Measurements from ENCODE around the gene MAPKBP1.
"Not testable (repeated sequence)": the region's sequence is repeated elsewhere in the genome, so short reads cannot be mapped to it uniquely, and the experiment has no call there.

Gene MAPKBP1, protein sequence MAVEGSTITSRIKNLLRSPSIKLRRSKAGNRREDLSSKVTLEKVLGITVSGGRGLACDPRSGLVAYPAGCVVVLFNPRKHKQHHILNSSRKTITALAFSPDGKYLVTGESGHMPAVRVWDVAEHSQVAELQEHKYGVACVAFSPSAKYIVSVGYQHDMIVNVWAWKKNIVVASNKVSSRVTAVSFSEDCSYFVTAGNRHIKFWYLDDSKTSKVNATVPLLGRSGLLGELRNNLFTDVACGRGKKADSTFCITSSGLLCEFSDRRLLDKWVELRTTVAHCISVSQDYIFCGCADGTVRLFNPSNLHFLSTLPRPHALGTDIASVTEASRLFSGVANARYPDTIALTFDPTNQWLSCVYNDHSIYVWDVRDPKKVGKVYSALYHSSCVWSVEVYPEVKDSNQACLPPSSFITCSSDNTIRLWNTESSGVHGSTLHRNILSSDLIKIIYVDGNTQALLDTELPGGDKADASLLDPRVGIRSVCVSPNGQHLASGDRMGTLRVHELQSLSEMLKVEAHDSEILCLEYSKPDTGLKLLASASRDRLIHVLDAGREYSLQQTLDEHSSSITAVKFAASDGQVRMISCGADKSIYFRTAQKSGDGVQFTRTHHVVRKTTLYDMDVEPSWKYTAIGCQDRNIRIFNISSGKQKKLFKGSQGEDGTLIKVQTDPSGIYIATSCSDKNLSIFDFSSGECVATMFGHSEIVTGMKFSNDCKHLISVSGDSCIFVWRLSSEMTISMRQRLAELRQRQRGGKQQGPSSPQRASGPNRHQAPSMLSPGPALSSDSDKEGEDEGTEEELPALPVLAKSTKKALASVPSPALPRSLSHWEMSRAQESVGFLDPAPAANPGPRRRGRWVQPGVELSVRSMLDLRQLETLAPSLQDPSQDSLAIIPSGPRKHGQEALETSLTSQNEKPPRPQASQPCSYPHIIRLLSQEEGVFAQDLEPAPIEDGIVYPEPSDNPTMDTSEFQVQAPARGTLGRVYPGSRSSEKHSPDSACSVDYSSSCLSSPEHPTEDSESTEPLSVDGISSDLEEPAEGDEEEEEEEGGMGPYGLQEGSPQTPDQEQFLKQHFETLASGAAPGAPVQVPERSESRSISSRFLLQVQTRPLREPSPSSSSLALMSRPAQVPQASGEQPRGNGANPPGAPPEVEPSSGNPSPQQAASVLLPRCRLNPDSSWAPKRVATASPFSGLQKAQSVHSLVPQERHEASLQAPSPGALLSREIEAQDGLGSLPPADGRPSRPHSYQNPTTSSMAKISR (N-terminal part only)

DNA sequence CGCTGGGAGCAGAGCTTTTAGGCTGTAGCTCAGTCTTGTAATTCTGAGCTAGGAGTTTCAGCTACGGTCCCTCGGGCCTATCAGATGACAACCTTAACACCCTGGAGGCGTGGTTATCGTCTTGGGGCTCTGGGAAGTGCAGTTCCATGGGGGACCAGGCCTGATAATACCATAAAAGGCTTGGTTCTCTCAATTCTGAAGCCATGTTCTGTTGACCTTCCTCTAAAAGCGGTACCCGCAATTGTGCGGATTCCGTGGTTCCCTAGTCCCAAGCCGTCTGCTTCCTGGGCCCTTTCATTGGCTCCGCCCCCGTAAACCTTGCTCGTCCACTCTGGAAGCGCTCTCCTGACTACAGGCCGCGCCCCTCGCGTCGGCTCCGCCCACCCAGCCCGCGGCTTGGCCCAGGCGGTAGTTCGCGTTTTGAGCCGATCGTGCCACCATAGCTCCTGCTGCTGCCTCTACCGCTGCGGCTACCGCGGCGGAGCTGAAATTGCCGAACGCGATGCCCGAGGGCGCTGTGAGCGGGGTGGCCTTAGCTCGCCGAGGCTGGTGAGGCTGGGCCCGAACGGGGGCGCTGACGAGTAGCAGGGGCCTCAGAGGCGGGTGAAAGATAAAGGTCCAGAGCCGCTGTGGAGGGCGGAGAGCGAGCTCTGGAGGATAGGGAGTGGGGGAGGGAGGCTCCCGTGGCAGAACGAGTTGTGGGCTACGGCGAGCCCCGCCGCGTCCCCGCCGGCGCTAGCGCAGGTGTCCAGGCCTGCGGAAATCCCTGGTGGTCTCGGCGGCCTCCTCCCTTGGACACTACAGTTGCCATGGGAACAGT lies at the start of gene MAPKBP1:
Gene MAPKBP1, plus strand, starts transcription at position 423 of the 820 bp plus-strand sequence. CDS start 792 bp downstream, outside the sequence.
- peak; percentile 94 for DNase-seq (ENCODE audit: low spot score)

DNA sequence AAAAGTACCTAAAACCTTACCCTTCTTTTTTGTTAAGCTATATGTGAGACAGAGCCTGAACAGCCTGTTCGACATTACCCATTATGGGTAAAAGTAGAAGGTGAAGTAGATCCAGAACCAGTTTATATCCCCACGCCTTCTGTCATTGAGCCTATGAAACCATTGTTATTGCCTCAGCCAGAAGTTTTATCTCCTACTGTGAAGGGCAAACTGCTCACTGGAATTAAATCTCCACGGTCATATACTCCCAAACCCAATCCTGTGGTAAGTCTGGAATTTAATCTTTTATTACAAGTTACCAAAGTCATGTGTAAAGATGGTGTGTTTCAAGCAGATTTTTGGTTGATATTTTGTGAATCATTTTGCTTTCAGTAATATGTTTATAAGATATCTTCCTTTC lies 47.1 kb upstream of the MAPKBP1 start:
- no peak for DNase-seq (ENCODE audit: low spot score)

DNA sequence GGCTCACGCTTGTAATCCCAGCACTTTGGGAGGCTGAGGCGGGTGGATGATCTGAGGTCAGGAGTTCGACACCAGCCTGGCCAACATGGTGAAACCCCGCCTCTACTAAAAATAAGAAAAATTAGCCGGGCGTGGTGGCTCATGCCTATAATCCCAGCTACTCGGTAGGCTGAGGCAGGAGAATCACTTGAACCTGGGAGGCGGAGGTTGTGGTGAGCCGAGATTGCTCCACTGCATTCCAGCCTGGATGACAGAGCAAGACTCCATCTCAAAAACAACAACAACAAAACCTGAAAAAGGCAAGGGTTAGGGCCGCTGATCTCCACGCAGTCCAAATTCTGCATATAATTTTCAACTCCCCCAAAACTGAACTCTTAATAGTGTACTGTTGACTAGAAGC lies 46.2 kb upstream of the MAPKBP1 start:
- DNase-seq (ENCODE audit: low spot score), result not testable (repeated sequence)

DNA sequence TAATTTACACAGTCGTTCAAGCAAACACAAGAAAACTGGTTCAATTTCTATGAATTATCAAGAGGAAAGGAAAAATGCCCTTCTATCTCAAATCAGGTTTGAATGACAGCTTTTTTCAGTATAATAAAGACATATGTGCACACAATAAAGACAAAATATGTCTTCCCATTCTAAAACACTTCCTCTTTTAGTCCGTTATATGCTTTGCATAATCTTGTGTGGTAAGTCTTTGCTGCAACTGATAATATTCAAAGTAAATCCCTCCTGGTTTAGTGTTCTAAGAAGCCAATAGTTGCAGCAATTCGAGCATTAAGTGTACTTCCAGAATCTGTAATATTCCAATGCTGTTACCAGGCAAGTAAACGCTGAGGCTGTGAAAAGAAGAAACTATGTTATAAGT lies 43.7 kb upstream of the MAPKBP1 start:
- no peak for DNase-seq (ENCODE audit: low spot score)

DNA sequence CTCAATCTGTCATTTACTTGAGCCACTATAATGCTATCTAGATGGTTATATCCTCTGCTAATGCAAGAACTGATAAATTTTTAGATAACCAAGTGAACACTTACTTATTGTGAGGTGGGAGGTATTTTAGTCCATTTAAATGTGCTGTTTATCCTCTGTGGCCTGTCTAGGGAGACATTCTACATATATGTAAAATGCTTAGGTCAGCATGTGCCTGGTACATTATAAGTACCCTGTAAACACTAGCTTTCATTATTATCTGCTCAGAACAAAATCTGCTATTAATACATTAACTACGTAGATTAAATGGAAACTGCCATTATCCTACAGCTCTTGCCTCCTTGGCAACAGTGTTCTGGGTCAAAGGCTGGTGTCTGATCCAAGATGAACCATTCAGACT lies 41.8 kb upstream of the MAPKBP1 start:
- DNase-seq (ENCODE audit: low spot score), result no peak

DNA sequence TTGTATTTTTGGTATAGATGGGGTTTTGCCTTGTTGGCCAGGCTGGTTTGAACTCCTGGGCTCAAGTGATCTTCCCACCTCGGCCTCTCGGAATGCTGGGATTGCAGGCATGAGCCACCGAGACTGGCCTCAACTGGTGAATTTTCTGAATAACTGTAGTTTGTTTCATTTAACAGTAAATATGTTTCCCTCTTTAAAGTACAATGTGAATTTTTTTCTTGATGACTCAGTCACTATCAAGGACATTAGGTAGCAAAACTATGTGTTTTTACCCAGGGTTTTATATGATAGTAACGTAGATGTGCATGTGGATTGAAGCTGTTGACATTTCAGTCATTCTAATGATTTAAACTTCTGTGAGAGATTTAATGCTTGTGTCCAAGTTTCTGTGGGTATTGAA lies 40.2 kb upstream of the MAPKBP1 start:
- no peak for DNase-seq (ENCODE audit: low spot score)

DNA sequence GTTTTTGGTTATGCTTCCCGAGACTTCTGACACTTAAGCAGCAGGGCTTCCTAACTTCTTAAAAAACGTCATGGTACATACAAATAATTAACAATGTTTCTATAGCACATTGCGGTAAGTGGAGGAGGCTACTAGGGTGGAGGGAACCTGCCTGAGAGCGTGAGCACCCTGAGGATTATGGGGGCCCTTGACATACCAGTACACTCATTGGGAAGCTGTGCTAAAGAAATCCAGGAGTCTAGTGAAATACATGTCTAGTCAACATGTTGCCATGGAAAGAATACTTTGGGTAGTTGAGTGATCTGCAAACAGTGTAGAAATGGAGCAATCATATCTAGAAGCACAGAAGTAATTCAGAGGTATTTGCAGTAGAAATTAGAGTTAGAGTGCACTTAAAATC lies 39.2 kb upstream of the MAPKBP1 start:
- DNase-seq (ENCODE audit: low spot score), result no peak

DNA sequence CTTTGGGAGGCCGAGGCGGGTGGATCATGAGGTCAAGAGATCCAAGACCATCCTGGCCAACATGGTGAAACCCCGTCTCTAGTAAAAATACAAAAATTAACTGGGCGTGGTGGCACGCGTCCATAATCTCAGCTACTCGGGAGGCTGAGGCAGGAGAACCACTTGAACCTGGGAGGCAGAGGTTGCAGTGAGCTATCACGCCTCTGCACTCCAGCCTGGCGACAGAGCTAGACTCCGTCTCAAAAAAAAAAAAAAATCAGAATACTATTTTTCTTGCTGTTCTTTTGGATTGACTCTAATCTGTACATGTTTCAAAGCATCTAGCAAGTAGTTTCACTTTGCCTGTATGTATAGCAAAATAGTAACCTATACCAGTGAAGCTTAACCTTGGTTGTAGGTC lies 38.8 kb upstream of the MAPKBP1 start:
- DNase-seq (ENCODE audit: low spot score), result not testable (repeated sequence)

DNA sequence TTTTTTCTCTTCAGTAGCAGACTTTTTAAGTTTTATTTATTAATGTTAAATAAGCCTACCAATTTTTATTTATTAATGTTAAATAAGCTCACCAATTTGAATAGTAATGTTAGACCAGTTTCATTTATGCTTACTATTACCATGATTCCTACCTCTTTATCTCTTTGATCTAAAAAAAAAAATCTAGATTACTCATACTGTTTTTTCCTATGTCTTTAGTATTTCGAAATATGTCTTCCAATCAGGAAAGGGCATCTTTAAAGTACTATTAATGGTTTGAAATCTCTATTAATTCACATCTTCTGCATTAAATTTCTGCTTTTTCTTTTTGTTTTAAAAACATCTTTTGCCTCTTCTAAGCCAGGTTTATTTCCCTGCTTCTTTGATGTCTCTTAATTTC lies 27.5 kb upstream of the MAPKBP1 start:
- DNase-seq (ENCODE audit: low spot score), result no peak

DNA sequence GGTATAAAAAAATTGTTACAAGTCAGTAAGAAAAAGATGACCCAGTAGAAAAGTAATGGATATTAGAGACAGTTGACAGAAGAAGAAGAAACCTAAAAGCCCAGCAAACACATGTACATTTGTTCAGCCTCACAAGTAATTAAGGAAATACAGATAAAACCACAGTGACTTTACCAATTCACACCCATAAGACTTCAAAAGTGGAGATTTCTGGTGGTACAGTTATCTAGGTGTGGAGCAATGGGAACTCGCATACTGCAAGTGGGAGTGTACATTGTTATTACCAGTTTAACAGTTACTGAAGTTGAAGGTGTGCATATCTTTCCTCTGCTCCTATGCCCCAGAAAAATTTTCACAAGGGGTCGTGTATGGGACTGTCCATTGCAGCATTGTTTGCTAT lies 18.1 kb upstream of the MAPKBP1 start:
- DNase-seq (ENCODE audit: low spot score), result no peak

DNA sequence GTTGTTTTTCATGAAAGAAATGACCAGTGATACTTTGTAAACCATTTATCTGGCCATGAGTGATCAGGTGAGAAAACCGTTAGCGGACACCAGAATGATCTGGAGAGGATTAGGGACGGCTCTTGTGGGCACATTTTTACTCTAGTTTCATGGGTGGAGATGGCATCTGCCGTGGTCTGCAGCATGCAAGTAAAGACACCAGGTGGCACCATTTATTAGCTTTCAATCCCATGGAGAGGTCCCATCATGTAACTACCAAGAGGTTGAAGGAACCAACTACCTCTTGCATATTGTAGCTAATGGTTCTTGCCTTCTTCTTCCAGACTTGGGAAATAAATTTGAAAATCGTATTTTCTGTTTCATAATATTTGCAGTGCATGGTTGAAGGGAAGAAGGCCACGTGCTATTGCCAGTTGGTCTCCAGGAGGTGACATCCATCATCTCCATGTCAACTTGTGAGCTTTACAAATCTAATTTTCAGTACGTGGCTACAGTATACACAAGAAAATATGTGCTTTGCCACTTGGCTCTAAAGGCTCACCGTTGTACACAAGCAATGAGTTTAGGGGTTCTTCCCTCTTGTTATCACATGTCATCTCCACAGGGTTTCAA lies 1.5 kb upstream of the MAPKBP1 start:
- peak; percentile 76 for DNase-seq (ENCODE audit: low spot score)

DNA sequence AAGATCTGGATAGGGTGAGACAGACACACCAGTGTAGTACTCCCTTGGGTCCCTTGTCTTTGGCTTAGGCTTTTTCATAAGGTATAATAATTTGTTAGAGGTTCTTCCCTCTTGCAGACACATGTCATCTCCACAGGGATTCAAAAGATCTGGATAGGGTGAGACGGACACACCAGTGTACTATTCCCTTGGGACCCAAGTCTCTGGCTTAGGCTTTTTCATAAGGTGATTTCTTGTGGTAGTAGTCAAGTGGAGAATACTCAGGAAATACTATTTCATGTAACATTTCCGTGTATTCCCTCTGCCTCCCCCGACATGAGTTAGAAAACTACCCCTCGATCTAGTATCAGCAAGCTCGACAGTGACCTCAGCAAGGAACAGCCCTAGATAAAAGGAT lies 954 bp upstream of the MAPKBP1 start:
- DNase-seq (ENCODE audit: low spot score), result no peak

DNA sequence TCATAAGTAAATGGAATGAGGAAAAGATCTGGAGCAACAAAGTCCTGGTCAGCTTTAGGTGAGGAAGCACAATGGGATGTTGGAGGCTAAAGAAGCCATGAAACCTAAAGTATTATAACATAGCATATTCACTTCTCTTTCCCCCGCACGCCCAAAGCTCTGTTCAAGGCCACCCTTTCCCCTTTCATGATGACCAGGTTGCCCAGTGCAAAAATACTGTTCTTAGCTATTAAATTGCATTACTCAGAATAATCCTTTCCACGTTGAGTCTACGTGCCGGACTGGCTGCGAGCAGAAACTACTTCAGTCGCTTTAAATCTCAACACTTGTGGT lies 589 bp upstream of the MAPKBP1 start:
- no peak for DNase-seq (ENCODE audit: low spot score)

DNA sequence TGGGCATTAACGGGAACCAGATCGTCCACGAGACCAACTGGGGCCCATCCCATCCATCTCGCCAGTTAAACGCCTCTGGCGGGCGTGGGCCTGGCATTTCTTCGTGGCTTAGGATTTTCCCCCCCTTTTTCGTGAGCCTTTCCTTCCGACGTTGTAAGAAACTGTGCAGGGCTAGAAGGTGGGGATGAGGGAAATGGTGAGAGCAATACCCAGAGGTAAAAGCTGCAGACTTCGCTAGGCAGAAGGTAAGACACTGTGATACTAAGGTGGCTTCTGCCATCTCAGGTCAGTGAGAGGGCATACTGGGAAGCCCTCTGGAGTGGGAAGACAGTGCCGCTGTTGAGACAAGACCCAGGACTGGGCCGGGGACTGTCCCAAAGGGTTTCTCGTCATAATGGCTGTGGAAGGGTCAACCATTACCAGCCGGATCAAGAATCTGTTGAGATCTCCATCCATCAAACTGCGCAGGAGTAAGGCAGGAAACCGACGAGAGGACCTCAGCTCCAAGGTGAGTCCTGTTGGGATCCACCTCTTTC lies 666 bp downstream of the MAPKBP1 start:
- DNase-seq (ENCODE audit: low spot score), result no peak

DNA sequence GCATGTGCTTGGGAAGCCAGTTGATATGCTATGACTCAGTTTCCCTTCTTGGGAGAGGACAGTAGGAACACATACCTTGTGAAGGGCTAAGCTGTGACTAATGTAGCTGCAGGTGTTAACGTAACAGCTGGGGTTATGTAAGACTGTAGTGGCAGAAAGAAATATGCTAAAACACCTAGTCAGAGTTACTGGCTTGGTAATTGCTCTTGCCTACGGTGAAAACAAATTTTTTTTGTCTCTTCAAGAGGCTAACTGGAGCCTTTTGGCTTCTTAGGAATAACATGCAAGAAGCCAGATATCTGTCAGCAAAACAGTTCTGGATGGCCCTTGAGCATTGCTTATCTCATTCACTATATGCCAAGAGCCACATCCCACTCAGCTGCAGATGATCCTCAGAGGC lies 1.4 kb downstream of the MAPKBP1 start:
- no peak for DNase-seq (ENCODE audit: low spot score)

DNA sequence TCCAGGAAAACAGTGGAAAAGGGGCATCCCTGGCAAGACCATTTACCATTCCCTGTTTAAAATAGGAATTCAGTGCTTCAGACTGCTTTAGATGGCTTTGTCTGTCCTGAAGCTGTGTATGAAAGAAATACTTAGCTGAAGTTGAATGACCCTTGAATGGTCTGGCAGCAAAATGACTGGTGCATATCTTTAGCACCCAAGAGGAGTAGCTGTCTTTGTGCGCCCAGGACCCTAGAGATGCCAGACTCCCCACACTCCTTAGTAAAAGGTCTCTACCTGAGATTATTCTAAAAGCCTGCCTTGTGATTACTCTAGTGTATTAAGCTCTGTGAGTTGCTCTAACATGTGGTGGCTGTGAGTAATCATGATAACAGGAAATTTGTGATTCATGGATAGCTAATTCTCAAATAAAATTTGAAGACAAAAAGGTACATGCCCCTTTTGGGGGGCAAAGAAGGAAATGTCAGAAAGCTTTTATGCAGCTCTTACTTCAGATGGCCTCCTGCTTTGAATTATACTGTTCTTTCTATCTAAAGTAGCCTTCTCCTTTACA lies 3.2 kb downstream of the MAPKBP1 start:
- no peak for DNase-seq (ENCODE audit: low spot score)

DNA sequence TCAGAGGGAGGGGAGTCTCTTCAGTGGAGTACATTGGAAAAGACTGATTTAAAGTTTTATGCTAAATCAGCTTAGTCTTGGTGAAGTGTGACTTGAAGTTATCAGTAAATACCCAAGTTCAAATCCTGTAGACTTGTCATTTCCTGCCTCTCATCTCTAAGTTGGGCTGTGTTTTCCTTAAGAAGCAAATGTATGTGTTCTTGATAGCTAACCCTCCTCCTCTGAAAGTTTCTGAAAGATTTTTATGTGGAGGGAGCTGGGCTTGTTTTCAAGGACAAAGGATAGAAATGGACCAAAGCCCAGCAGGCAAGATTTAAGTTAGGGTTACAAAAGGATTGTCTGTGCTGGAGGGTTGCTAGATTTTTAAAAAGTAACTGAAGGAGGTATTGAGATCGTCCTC lies 4.2 kb downstream of the MAPKBP1 start:
- DNase-seq (ENCODE audit: low spot score), result no peak

DNA sequence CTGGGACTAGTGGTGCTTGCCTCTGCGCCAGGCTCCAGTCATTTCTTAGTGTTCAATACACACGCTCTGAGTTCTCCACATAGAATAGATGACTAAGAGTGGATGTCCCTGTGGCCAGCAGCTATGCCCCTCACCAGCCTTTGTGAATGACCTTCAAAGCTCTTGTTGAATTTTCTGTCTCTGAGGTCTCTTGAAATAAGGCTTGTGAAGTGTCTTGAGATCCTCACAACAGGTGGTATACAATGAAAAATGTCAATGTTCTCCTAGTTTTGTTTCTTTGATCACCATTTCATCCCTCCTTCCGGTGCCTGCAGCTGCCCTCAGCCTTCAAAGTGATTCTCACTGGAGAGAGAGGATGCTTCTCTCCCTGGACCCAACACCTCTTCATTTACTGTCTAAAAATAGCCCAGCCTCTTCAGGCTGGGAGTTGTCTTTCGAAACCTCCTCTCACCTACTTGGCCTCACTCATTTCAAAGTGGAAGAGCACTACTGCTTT lies 5.4 kb downstream of the MAPKBP1 start:
- DNase-seq (ENCODE audit: low spot score), result no peak

DNA sequence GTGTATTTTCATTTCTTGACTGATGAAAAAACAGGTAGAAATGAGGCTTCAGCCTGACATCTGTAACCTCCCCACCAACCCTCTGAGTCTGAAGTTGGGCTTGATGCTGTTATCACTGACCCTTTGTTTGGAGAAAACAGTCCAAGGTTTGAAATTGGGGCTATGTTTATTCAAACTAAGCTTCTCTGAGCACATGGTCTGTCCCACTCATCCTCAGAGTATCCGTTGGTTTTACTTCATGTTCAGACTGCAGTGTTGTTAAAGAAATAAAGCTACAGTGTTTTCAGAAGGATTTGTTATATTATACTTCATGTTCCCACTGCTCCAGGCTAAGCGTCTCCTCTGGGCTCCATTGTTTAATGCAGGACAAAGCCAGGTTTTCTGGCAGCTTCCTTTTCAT lies 6.0 kb downstream of the MAPKBP1 start:
- DNase-seq (ENCODE audit: low spot score), result no peak

DNA sequence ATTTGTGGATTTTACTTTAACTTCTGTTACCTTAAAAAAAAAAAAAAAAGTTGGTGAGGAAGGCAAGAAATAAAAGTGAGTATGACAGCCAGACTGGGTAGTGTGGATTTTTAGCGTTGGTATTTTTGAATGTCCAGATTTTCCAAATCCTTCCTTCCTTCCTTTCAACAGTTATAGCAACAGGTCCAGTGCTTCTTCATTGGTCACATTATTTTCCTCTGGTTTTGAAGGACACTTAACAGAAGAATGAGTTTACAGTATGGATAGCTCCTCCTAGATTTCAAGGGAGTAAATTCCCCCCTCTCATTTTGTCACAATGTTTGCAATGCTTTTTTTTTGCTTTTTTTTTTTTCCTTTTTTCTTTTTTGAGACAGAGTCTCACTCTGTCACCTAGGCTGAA lies 6.4 kb downstream of the MAPKBP1 start:
- no peak for DNase-seq (ENCODE audit: low spot score)

All from SW480 (cell line).